SK-N-SH (cell line): ENCODE data around the gene MTCL1. TPM values are rescaled to one million over a fixed set of nuclear protein-coding genes. Genes with fewer than 3 reads are reported as not detected.
A peak's percentile ranks its signal among the peaks of the same experiment; 100 is the strongest.

Experiments used
- CTCF ChIA-PET: fragments of 300-600, 350-600 bp; formaldehyde crosslinking; extraction: SDS; loops from one replicate; lab custom pipeline; 2021; lab: Yijun Ruan, JAX
- POLR2A ChIA-PET: fragments of 350-600 bp; sonication (Branson Sonifier 250); formaldehyde crosslinking; extraction: SDS; loops from one replicate; lab custom pipeline; 2020; ENCODE audit warnings: antibody characterized with exemption, inconsistent platforms; lab: Yijun Ruan, JAX
- DNase-seq: peaks from one replicate; pipeline ENCODE4 v3.0.0; 2012
- H2AFZ ChIP-seq: fragments of 200-600 bp; sonication (generic); 2 replicates; pipeline ENCODE4 v1.8.1; 2016; ENCODE audit warnings: antibody characterized with exemption, mild to moderate bottlenecking, low read depth
- H3F3A ChIP-seq: fragments of 200-600 bp; sonication (generic); replicated peaks from 2 replicates; pipeline ENCODE3; 2016; ENCODE audit warnings: antibody characterized with exemption, mild to moderate bottlenecking; ENCODE audit not compliant: insufficient read depth
- H3K27ac ChIP-seq, 2 experiments: fragments of 200-500 bp in 1 of 2; fragments of 200-600 bp in 1 of 2; sonication (Bioruptor generic) in 1 of 2; sonication (generic), shearing (Covaris generic) in 1 of 2; 2 replicates each; pipeline versions ENCODE4 v1.5.1 to v1.6.1; 2014 to 2016; ENCODE audit warnings: low read depth in 2 of 2, inconsistent platforms in 1 of 2, low read length in 1 of 2, mild to moderate bottlenecking in 1 of 2, mixed read lengths in 1 of 2
- H3K27me3 ChIP-seq: fragments of 200-600 bp; sonication (generic), shearing (Covaris generic); 2 replicates; pipeline ENCODE4 v1.6.1; 2016; ENCODE audit warnings: mixed run types; ENCODE audit not compliant: insufficient read depth
- H3K36me3 ChIP-seq, 2 experiments: fragments of 200-500 bp in 1 of 2; fragments of 200-600 bp in 1 of 2; sonication (Bioruptor generic) in 1 of 2; sonication (generic) in 1 of 2; replicated peaks in 1 of 2; 2 replicates each; pipeline versions ENCODE3 to v1.5.1; 2014 to 2016; ENCODE audit warnings: low read length in 1 of 2, mild to moderate bottlenecking in 1 of 2; ENCODE audit not compliant: insufficient read depth in 2 of 2, control insufficient read depth in 1 of 2
- H3K4me1 ChIP-seq, 2 experiments: fragments of 200-500 bp in 1 of 2; fragments of 200-600 bp in 1 of 2; sonication (Bioruptor generic) in 1 of 2; sonication (generic), shearing (Covaris generic) in 1 of 2; 2 replicates each; pipeline versions ENCODE4 v1.5.1 to v1.6.1; 2014 to 2016; ENCODE audit warnings: low read depth in 1 of 2, low read length in 1 of 2, mixed run types in 1 of 2; ENCODE audit not compliant: insufficient read depth in 2 of 2, control insufficient read depth in 1 of 2
- H3K4me2 ChIP-seq: fragments of 200-600 bp; sonication (generic), shearing (Covaris generic); 2 replicates; pipeline ENCODE4 v1.6.1; 2017; ENCODE audit warnings: mixed run types
- H3K4me3 ChIP-seq, 2 experiments: fragments of 200-500 bp in 1 of 2; fragments of 200-600 bp in 1 of 2; sonication (Bioruptor generic) in 1 of 2; sonication (generic), shearing (Covaris generic) in 1 of 2; 2 replicates each; pipeline versions ENCODE4 v1.5.1 to v1.8.1; 2014 to 2016; ENCODE audit warnings: low read depth in 2 of 2, inconsistent platforms in 1 of 2, low read length in 1 of 2, mild to moderate bottlenecking in 1 of 2, mixed read lengths in 1 of 2, moderate library complexity in 1 of 2
- H3K79me2 ChIP-seq: fragments of 200-600 bp; sonication (generic); 2 replicates; pipeline ENCODE4 v1.8.1; 2017; ENCODE audit warnings: mild to moderate bottlenecking; ENCODE audit not compliant: insufficient read depth
- H3K9ac ChIP-seq: fragments of 200-600 bp; sonication (generic); 2 replicates; pipeline ENCODE4 v1.6.1; 2017; ENCODE audit warnings: mixed run types
- H3K9me2 ChIP-seq: fragments of 200-600 bp; sonication (generic); 2 replicates; pipeline ENCODE4 v1.6.1; 2017; ENCODE audit warnings: mixed run types
- H3K9me3 ChIP-seq: fragments of 200-600 bp; sonication (generic); 2 replicates; pipeline ENCODE4 v1.6.1; 2017; ENCODE audit warnings: mixed run types, mild to moderate bottlenecking, moderate library complexity
- H4K20me1 ChIP-seq: fragments of 200-600 bp; sonication (generic); 2 replicates; pipeline ENCODE4 v1.6.1; 2017; ENCODE audit warnings: mild to moderate bottlenecking, mixed run types; ENCODE audit not compliant: insufficient read depth
- ELF1 ChIP-seq: IDR thresholded peaks from 2 replicates; pipeline ENCODE4 v1.4.0; 2012
- EP300 ChIP-seq, 2 experiments: IDR thresholded peaks; 2 replicates each; pipeline versions ENCODE4 v1.4.0 to v1.6.1; 2012; ENCODE audit warnings: borderline replicate concordance in 1 of 2, low read depth in 1 of 2, low read length in 1 of 2
- EZH2phosphoT487 ChIP-seq: fragments of 200-600 bp; sonication (generic); IDR thresholded peaks from 2 replicates; pipeline ENCODE4 v1.6.1; 2017; ENCODE audit warnings: low read depth, mixed run types, mild to moderate bottlenecking, antibody characterized with exemption, moderate library complexity, borderline replicate concordance
- FOSL2 ChIP-seq: IDR thresholded peaks from 2 replicates; pipeline ENCODE4 v1.4.0; 2012; ENCODE audit warnings: low read depth, mild to moderate bottlenecking, moderate library complexity, borderline replicate concordance
- FOXM1 ChIP-seq: IDR thresholded peaks from 2 replicates; pipeline ENCODE4 v1.4.0; 2012; ENCODE audit warnings: low read depth, mild to moderate bottlenecking
- MEF2A ChIP-seq: IDR thresholded peaks from 2 replicates; pipeline ENCODE4 v1.4.0; 2012; ENCODE audit warnings: low read depth, borderline replicate concordance
- POLR2AphosphoS5 ChIP-seq: IDR thresholded peaks from 2 replicates; pipeline ENCODE4 v1.6.1; 2012; ENCODE audit warnings: low read depth, low read length
- RAD21 ChIP-seq: IDR thresholded peaks from 2 replicates; pipeline ENCODE4 v1.6.1; 2012; ENCODE audit warnings: mild to moderate bottlenecking, low read length
- RCOR1 ChIP-seq: fragments of 150-350 bp; IDR thresholded peaks from 2 replicates; pipeline ENCODE4 v1.6.1; 2017; ENCODE audit warnings: antibody characterized with exemption, low read length
- RXRA ChIP-seq: IDR thresholded peaks from 2 replicates; pipeline ENCODE4 v1.4.0; 2012; ENCODE audit warnings: low read depth, mild to moderate bottlenecking, borderline replicate concordance
- TCF12 ChIP-seq: IDR thresholded peaks from 2 replicates; pipeline ENCODE4 v1.4.0; 2012
- TEAD4 ChIP-seq: IDR thresholded peaks from 2 replicates; pipeline ENCODE4 v1.4.0; 2012; ENCODE audit warnings: mild to moderate bottlenecking, borderline replicate concordance; ENCODE audit not compliant: insufficient read depth
- WGBS: methylation state at CpG from one replicate; pipeline ENCODE4 v1.1.6; 2017; ENCODE audit warnings: low lambda C conversion rate; 5-methylcytosine and 5-hydroxymethylcytosine counted together
- polyA plus RNA-seq, 3 experiments: library from polyadenylated mRNA; depleted of rRNA; stranded (reverse); fragments of >200 nt; gene quantifications; 2 replicates each; pipeline ENCODE4 v1.2.3, GENCODE V29; 2012
- TF ChIP-seq, protein P1 (sequence below): IDR thresholded peaks from 2 replicates; pipeline ENCODE4 v1.4.0; 2012; ENCODE audit warnings: low read depth, borderline replicate concordance
- TF ChIP-seq, protein P2 (sequence below): fragments of 150-350 bp; IDR thresholded peaks from 2 replicates; pipeline ENCODE4 v1.6.1; 2016; ENCODE audit warnings: mild to moderate bottlenecking, low read depth, low read length
- TF ChIP-seq, protein P3 (sequence below): IDR thresholded peaks from 2 replicates; pipeline ENCODE4 v1.6.1; 2012; ENCODE audit warnings: mild to moderate bottlenecking, low read depth, low read length, moderate library complexity
- TF ChIP-seq, protein P4 (sequence below): IDR thresholded peaks from 2 replicates; pipeline ENCODE4 v1.4.0; 2012; ENCODE audit warnings: low read depth, borderline replicate concordance
- TF ChIP-seq, protein P5 (sequence below): IDR thresholded peaks from 2 replicates; pipeline ENCODE4; 2012
- TF ChIP-seq, protein P6 (sequence below): fragments of 200-600 bp; sonication (generic); IDR thresholded peaks from 2 replicates; pipeline ENCODE4 v1.6.1; 2017; ENCODE audit warnings: antibody characterized with exemption, mild to moderate bottlenecking, moderate library complexity

MTCL1 gene
- polyA plus RNA-seq, 1 of the 3 experiments (the other 2 are of a cell fraction), result 33.5 TPM

DNA sequence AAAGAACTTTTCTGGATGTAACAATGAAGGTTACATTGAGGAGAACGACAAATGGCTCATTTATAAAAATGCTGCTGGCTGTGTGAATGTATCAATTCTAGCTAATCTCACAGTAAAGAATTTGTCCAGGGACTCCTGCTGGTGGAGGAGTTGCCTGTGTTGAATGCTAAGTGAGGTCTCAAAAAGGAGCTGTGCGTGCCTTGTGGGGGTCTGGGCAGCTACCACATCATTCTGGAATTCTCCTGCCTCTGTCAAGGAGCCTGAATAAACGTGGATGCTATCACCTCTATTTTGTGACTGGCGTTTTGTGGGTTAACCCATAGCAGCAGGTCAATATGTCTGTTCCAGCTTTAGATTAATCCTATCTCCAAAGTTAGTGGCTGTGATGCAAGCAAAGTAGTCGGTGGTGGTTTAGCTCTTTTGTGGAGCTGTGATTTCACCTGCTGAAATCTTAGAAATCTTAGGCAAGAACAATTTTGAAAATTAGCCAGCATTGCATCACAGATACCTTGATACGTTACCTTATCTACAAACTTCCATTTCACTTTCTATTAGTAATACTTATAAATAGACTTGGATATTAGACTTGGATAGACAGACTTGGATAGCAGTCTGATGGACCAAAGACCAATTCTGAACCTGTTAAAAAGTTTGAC is 96.8 kb downstream of the MTCL1 start:
- POLR2A ChIA-PET, result no interaction called here
- 85% methylated on average over 6 of the region's 6 CpGs for WGBS

More for the DNA sequence above, 96.8 kb downstream of the MTCL1 start:
- DNase-seq, result no peak
- H3K4me2 ChIP-seq, result no peak overlapping the region
- no peak overlapping the region for H3K4me3 ChIP-seq
- H3K9ac ChIP-seq, result no peak overlapping the region
- no peak overlapping the region for H2AFZ ChIP-seq
- H3K9me2 ChIP-seq, result no peaks in the 10 kb centered on the region
- TF ChIP-seq POLR2AphosphoS5, result no peak
- no peak for TF ChIP-seq MEF2A
- TF ChIP-seq ELF1, result no peak
- no peak for TF ChIP-seq FOXM1
- TF ChIP-seq, protein P1, sequence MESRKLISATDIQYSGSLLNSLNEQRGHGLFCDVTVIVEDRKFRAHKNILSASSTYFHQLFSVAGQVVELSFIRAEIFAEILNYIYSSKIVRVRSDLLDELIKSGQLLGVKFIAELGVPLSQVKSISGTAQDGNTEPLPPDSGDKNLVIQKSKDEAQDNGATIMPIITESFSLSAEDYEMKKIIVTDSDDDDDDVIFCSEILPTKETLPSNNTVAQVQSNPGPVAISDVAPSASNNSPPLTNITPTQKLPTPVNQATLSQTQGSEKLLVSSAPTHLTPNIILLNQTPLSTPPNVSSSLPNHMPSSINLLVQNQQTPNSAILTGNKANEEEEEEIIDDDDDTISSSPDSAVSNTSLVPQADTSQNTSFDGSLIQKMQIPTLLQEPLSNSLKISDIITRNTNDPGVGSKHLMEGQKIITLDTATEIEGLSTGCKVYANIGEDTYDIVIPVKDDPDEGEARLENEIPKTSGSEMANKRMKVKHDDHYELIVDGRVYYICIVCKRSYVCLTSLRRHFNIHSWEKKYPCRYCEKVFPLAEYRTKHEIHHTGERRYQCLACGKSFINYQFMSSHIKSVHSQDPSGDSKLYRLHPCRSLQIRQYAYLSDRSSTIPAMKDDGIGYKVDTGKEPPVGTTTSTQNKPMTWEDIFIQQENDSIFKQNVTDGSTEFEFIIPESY, result no peak
- no peak for TF ChIP-seq RAD21
- no peak for TF ChIP-seq FOSL2
- TF ChIP-seq EP300 (IDR thresholded peaks at IDR 0.05; ENCODE audit: borderline replicate concordance in 1 of 2, low read depth in 1 of 2, low read length in 1 of 2), result no peak
- no peak for TF ChIP-seq TEAD4
- TF ChIP-seq RXRA, result no peak
- no peak for TF ChIP-seq RCOR1
- TF ChIP-seq, protein P2, sequence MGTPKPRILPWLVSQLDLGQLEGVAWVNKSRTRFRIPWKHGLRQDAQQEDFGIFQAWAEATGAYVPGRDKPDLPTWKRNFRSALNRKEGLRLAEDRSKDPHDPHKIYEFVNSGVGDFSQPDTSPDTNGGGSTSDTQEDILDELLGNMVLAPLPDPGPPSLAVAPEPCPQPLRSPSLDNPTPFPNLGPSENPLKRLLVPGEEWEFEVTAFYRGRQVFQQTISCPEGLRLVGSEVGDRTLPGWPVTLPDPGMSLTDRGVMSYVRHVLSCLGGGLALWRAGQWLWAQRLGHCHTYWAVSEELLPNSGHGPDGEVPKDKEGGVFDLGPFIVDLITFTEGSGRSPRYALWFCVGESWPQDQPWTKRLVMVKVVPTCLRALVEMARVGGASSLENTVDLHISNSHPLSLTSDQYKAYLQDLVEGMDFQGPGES, result no peak
- TF ChIP-seq, protein P3, sequence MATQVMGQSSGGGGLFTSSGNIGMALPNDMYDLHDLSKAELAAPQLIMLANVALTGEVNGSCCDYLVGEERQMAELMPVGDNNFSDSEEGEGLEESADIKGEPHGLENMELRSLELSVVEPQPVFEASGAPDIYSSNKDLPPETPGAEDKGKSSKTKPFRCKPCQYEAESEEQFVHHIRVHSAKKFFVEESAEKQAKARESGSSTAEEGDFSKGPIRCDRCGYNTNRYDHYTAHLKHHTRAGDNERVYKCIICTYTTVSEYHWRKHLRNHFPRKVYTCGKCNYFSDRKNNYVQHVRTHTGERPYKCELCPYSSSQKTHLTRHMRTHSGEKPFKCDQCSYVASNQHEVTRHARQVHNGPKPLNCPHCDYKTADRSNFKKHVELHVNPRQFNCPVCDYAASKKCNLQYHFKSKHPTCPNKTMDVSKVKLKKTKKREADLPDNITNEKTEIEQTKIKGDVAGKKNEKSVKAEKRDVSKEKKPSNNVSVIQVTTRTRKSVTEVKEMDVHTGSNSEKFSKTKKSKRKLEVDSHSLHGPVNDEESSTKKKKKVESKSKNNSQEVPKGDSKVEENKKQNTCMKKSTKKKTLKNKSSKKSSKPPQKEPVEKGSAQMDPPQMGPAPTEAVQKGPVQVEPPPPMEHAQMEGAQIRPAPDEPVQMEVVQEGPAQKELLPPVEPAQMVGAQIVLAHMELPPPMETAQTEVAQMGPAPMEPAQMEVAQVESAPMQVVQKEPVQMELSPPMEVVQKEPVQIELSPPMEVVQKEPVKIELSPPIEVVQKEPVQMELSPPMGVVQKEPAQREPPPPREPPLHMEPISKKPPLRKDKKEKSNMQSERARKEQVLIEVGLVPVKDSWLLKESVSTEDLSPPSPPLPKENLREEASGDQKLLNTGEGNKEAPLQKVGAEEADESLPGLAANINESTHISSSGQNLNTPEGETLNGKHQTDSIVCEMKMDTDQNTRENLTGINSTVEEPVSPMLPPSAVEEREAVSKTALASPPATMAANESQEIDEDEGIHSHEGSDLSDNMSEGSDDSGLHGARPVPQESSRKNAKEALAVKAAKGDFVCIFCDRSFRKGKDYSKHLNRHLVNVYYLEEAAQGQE, result no peak
- TF ChIP-seq, protein P4, sequence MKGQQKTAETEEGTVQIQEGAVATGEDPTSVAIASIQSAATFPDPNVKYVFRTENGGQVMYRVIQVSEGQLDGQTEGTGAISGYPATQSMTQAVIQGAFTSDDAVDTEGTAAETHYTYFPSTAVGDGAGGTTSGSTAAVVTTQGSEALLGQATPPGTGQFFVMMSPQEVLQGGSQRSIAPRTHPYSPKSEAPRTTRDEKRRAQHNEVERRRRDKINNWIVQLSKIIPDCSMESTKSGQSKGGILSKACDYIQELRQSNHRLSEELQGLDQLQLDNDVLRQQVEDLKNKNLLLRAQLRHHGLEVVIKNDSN, result no peak
- TF ChIP-seq EZH2phosphoT487, result no peak
- TF ChIP-seq, protein P5, sequence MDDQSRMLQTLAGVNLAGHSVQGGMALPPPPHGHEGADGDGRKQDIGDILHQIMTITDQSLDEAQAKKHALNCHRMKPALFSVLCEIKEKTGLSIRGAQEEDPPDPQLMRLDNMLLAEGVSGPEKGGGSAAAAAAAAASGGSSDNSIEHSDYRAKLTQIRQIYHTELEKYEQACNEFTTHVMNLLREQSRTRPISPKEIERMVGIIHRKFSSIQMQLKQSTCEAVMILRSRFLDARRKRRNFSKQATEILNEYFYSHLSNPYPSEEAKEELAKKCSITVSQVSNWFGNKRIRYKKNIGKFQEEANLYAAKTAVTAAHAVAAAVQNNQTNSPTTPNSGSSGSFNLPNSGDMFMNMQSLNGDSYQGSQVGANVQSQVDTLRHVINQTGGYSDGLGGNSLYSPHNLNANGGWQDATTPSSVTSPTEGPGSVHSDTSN, result no peak
- TF ChIP-seq TCF12, result no peak
- TF ChIP-seq, protein P6, sequence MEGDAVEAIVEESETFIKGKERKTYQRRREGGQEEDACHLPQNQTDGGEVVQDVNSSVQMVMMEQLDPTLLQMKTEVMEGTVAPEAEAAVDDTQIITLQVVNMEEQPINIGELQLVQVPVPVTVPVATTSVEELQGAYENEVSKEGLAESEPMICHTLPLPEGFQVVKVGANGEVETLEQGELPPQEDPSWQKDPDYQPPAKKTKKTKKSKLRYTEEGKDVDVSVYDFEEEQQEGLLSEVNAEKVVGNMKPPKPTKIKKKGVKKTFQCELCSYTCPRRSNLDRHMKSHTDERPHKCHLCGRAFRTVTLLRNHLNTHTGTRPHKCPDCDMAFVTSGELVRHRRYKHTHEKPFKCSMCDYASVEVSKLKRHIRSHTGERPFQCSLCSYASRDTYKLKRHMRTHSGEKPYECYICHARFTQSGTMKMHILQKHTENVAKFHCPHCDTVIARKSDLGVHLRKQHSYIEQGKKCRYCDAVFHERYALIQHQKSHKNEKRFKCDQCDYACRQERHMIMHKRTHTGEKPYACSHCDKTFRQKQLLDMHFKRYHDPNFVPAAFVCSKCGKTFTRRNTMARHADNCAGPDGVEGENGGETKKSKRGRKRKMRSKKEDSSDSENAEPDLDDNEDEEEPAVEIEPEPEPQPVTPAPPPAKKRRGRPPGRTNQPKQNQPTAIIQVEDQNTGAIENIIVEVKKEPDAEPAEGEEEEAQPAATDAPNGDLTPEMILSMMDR, result no peak
- H3K9me3 ChIP-seq, result no peaks in the 10 kb centered on the region
- CTCF ChIA-PET, result interaction anchor here (1.0 to 1.8 kb wide), 4 partner anchors 10 to 181 kb away, joined by 3 to 5 read pairs (median 4); no protein-coding TSS in a partner anchor
- no peaks in the 10 kb centered on the region for H3K27me3 ChIP-seq
- H3K27ac ChIP-seq, result peak overlapping the region in 1 of 2 experiments; percentile 88; a peak in 2 of 4 replicates
- H3K4me1 ChIP-seq, result peaks cover 30 to 38% of the 10 kb centered on the region in 2 experiments
- peaks cover 18% of the 10 kb centered on the region for H3K79me2 ChIP-seq
- H3F3A ChIP-seq, result peaks cover 20% of the 10 kb centered on the region
- H3K36me3 ChIP-seq, result peaks cover 27 to 51% of the 10 kb centered on the region in 2 experiments
- no peaks in the 10 kb centered on the region for H4K20me1 ChIP-seq
